HuH-7 (cell line): ENCODE measurements around the gene NUDT4.
"Not testable (repeated sequence)": the region's sequence is repeated elsewhere in the genome, so short reads cannot be mapped to it uniquely, and the experiment has no call there.

Experiments
- DNase-seq: peaks from one replicate; pipeline ENCODE4 v3.0.0; 2011; ENCODE audit warnings: low spot score

NUDT4 gene

GRCh38 chr12:93368766-93369165 is 9.0 kb upstream of the NUDT4 start:
- DNase-seq = no peak

GRCh38 chr12:93369505-93369904 is 8.2 kb upstream of the NUDT4 start:
- no peak for DNase-seq

- no peak for DNase-seq
Observed at GRCh38 chr12:93370947-93371346, 6.8 kb upstream of the NUDT4 start.

DNA sequence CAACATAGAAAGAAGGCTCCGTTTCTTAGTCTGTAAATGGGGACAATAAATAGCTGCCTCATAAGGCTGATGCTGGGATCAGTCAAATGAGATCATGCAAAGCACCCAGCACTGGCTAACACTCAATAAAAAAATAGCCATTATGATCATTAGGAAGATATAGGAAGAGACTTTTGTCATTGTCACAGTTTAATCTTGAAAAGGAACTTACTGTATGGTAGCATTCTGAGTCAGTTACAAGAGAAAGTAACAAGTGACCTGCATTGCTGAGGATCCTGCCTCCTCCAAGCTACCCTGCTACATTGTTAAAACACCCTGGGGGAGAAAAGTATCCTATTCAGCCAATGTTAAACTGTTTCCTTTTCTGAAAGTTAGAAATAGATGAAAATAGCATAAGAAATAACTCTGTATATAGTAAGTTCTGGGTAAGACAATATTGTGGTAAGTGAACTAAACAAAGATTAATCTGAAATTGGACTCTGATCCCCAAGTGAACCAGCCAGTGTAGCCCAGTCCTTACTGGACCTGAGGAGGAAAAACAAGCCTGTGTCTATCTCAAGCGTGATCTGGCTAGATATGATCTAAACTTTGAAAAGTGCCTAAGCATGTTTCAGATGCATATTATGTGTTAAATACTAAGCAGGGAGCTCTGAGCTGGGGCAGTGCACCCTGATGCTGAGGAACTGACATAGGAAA is 3.6 kb upstream of the NUDT4 start:
- DNase-seq = no peak

DNA sequence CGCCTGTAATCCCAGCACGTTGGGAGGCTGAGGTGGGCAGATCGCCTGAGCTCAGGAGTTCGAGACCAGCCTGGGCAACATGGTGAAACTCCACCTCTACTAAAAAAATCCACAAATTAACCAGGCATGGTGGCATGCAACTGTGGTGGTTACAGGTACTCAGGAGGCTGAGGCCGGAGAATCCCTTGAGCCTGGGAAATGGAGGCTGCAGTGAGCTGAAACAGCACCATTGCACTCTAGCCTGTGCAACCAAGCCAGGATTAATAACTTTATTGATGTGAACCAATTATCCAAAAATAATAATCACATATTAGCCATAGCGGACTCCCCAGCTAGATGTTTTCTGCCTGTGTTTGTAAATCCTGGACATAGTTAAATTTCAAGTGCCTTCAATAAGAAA is 1.8 kb upstream of the NUDT4 start:
- no peak for DNase-seq

GRCh38 chr12:93376436-93377251 is 1.1 kb upstream of the NUDT4 start:
- DNase-seq = peak; percentile 38

GRCh38 chr12:93378196-93378997 is 672 bp downstream of the NUDT4 start:
- not testable (repeated sequence) for DNase-seq

- DNase-seq = no peak
Observed at GRCh38 chr12:93378998-93379325, 1.2 kb downstream of the NUDT4 start.

GRCh38 chr12:93379326-93379980 is 1.7 kb downstream of the NUDT4 start:
- no peak for DNase-seq

- DNase-seq = no peak
Observed at GRCh38 chr12:93379981-93380361, 2.2 kb downstream of the NUDT4 start.

DNA sequence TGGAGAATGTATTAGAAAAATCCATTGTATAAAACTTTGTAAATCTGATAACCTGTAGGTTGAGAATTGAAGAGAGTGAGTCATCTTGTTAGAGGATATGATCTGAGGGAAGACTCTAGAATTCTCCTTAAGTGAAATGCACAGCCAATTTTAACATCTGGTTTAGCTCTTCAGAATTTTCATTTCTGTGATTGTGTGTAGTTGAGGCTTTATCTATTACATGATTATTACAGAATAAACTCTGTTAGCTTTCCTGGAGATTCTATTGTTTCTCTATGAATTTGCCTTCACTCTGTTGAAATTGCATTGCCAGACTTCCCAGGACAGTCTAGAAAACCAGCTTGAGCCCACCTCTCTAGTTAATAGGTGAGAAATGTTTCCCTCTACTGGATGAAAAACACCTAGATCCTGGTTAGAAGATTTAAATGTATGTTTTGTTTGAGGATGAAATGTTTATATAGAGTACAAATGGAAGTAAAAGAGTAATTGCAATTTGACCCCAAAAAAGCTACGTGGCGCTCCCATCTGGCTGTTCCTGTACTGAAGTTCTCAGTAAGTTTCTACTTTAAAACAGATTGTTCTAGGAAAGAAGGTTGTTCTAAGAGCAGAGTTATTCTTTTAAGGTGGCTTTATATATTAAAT is 2.9 kb downstream of the NUDT4 start:
- DNase-seq = peak; percentile 49

DNA sequence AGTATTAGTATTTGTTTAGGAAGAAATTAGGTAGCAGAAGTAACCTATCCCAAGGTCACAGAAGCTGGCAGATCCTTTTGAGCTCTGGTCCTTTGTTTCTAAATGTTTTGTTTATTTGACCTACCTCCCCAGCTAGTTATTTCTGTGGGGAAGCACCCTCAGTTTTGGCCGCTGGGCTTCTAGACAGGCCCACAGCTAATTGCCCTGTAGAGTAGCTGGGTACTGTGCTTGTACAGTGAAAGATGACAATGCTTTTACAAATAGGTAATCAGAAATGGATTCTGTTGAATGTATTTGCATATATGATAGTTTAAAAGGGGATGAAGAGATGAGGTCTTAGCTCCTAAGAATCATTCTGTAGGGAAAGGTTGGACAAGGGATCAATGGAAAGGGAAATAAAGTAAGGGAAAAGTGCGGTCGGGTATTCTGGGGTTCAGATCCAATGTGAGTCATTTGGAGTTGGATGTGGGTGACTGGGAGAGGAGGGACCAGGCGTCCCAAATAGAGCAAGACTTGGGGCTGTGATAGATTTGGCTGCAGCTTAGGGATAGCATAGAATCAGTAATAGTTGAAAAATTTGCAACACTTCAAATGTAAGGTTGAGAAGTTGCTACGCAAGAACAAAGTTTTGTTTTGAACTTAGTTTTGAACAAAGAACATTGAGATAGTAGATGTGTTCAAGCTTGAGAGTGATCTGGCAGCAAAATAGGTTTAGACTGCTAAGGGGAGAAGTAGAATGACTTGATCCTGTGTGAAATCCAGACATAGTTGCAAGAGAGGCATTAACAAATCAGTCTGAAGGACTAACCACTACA is 3.6 kb downstream of the NUDT4 start:
- DNase-seq = no peak

DNA sequence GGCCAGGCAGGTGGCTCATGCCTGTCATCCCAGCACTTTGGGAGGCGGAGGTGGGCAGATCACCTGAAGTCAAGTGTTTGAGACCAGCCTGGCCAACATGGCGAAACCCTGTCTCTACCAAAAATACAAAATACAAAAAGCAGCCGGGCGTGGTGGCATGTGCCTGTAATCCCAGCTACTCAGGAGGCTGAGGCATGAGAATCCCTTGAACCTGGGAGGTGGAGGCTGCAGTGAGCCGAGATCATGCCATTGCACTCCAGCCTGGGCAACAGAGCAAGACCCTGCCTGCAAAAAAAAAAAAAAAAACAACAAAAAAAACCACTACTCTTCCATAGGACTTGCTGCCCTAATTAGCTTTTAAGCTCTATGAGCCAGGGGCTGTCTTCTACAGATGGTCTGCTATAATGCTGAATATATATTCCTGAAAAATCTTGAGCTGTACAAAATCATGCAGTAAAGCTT is 4.3 kb downstream of the NUDT4 start:
- DNase-seq = not testable (repeated sequence)

DNA sequence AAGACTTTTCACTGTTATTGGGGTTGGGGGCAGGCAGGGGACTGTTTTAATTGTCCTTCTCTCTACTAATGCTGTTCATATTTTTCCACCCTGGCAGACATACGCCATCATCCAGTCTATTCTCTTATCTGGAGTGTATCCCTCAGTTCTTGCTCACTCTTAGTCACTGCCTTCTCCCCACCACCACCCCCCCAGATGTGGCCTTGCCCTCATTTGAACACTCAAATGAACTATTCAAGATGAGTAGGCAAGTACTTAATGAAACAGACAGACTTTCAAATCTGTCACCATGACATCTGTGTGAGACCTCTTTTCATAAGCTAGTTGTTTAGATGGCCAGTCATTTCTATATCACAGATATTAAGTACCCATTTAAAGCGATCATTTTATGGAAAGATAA is 10.1 kb downstream of the NUDT4 start:
- DNase-seq = no peak

DNA sequence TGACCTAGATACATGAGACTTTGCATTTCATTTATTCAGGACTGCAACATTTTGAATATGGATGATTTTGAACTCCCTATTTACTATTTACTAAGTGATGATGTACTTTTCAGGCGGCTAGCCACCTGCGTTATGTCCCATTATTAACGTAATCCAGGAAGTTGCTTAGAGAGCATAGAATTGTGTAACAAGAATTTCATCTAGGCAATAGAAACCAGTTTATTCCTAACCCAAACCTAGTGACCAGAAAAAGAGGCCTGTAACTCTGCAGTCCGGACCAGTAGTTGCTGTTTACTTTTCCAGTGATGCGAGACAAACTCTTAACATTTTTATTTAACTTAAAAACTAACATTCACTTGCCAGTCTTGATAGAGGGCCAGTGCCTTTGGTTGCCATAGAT is 12.3 kb downstream of the NUDT4 start:
- DNase-seq = no peak

DNA sequence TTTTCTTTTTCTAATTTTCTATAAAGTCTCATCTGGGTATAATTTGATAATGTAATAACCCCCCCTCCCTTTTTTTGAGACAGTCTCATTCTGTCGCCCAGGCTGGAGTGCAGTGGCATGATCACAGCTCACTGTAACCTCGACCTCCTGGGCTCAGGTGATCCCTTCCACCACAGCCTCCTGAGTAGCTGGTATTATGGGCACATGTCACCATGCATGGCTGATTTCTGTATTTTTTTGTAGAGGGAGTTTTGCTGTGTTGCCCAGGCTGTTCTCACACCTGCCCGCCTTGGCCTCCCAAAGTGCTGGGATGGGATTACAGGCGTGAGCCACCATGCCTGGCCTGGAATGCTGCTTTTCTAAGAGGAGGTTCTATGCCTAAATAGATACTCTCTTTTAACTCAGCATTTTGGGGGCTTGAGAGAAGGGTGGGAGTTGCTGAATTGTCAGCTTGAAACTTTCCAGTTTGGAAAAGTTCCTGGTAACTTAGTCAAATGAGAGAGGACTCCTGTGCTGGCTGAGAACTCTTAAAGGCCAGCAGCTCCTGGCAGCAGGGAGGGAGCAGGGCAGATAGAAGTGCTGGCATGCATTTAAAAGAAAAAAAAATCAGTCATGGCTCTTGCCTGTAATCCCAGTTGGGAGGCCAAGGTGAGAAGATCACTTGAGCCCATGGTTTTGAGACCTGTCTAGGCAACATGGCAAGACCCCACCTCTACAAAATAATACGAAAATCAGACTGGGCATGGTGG is 13.0 kb downstream of the NUDT4 start:
- no peak for DNase-seq

GRCh38 chr12:93393425-93393824 is 15.7 kb downstream of the NUDT4 start:
- DNase-seq = no peak

- no peak for DNase-seq
Observed at GRCh38 chr12:93397412-93397811, 19.7 kb downstream of the NUDT4 start.

DNA sequence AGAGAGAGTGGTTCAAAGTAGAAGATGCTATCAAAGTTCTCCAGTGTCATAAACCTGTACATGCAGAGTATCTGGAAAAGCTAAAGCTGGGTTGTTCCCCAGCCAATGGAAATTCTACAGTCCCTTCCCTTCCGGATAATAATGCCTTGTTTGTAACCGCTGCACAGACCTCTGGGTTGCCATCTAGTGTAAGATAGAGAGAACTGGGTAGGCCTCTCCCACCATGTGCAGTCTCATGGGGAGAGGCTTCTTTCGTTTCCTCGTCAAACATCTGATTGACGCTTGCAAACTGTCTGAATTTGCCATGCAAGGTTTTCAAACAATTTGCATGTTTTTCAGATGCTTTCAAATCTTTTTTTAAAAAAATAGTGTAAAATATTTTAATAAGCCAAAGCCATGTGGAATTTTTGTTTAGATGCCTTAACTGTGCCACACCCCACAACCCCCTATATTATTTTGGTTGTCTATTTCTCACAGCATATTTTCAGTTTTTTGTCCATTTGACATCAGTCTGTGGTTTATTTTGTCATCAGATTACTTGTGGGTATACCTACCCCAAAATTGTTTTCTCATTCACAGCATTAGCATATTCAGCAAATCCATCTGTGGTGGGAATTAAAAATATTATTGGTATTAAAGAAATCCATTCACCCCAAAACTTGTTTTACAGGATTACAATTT is 21.6 kb downstream of the NUDT4 start:
- not testable (repeated sequence) for DNase-seq
